ENCODE results near the gene CLK2.

DNA sequence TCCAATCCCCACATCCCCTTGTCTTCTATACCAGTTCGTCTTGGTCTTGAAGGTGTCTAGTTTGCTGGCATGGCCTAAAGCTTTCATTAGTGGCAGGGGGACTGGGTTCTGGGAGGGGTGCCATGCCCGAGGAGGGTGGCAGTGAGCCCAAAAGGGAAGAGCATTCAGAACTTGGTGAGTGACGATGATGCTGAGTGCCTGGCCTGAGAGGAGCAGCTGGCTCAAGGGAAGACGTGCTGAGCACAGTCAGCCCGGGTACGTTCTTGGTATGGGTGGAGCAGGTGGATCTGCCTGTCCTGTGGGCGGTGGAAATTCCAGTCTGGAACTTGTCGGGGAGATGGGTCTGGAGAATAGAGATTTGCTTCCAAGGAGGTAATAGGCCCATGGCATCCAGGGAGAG lies 40.0 kb upstream of the CLK2 start:
- no peak for TF ChIP-seq EZH2 (IDR thresholded peaks at IDR 0.05; ENCODE audit: low read length, missing control alignments)
- TF ChIP-seq, protein P1, sequence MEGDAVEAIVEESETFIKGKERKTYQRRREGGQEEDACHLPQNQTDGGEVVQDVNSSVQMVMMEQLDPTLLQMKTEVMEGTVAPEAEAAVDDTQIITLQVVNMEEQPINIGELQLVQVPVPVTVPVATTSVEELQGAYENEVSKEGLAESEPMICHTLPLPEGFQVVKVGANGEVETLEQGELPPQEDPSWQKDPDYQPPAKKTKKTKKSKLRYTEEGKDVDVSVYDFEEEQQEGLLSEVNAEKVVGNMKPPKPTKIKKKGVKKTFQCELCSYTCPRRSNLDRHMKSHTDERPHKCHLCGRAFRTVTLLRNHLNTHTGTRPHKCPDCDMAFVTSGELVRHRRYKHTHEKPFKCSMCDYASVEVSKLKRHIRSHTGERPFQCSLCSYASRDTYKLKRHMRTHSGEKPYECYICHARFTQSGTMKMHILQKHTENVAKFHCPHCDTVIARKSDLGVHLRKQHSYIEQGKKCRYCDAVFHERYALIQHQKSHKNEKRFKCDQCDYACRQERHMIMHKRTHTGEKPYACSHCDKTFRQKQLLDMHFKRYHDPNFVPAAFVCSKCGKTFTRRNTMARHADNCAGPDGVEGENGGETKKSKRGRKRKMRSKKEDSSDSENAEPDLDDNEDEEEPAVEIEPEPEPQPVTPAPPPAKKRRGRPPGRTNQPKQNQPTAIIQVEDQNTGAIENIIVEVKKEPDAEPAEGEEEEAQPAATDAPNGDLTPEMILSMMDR (conservative IDR thresholded peaks at IDR 0.05 in 1 of 2, IDR thresholded peaks at IDR 0.05 in 1 of 2; ENCODE audit: low read depth in 1 of 2, low read length in 2 of 2): no peak

Measured in fibroblast of lung (primary cell).